ENCODE results near the gene SLC1A4.

SLC1A4 gene

GRCh38 chr2:65054749-65055421, 65.7 kb downstream of the SLC1A4 start:
- DNase-seq (ENCODE audit: low read depth in 2 of 2) = no peak

GRCh38 chr2:65055422-65056214, 66.4 kb downstream of the SLC1A4 start:
- peak in 1 of 2 donors; percentile 45 for DNase-seq (ENCODE audit: low read depth in 2 of 2)

- DNase-seq (ENCODE audit: low read depth in 2 of 2) = peak; percentile 90 to 93
Observed at GRCh38 chr2:65056215-65057053, 67.2 kb downstream of the SLC1A4 start, which contains the start of gene CEP68. CEP68 (plus strand) TSS chr2:65056416; CDS start chr2:65069445, 13,029 bp downstream.

GRCh38 chr2:65057054-65057375, 67.8 kb downstream of the SLC1A4 start:
- no peak for DNase-seq (ENCODE audit: low read depth in 2 of 2)

GRCh38 chr2:65057391-65058052, 68.3 kb downstream of the SLC1A4 start:
- peak in 1 of 2 donors; percentile 19 for DNase-seq (ENCODE audit: low read depth in 2 of 2)

GRCh38 chr2:65059071-65059470, 69.9 kb downstream of the SLC1A4 start:
- DNase-seq (ENCODE audit: low read depth in 2 of 2) = no peak

GRCh38 chr2:65061146-65061909, 72.1 kb downstream of the SLC1A4 start:
- no peak for DNase-seq (ENCODE audit: low read depth in 2 of 2)

GRCh38 chr2:65061910-65062339, 72.7 kb downstream of the SLC1A4 start:
- DNase-seq (ENCODE audit: low read depth in 2 of 2) = no peak

- DNase-seq (ENCODE audit: low read depth in 2 of 2) = no peak
Observed at GRCh38 chr2:65062843-65063825, 73.9 kb downstream of the SLC1A4 start.

GRCh38 chr2:65064728-65065552, 75.7 kb downstream of the SLC1A4 start:
- DNase-seq (ENCODE audit: low read depth in 2 of 2) = no peak

GRCh38 chr2:65067806-65068553, 78.8 kb downstream of the SLC1A4 start:
- DNase-seq (ENCODE audit: low read depth in 2 of 2) = no peak

GRCh38 chr2:65069439-65069824, 80.2 kb downstream of the SLC1A4 start:
- DNase-seq (ENCODE audit: low read depth in 2 of 2) = no peak

- DNase-seq (ENCODE audit: low read depth in 2 of 2) = no peak
Observed at GRCh38 chr2:65070172-65070830, 81.1 kb downstream of the SLC1A4 start.

GRCh38 chr2:65070856-65071255, 81.7 kb downstream of the SLC1A4 start:
- DNase-seq (ENCODE audit: low read depth in 2 of 2) = no peak

- DNase-seq (ENCODE audit: low read depth in 2 of 2) = no peak
Observed at GRCh38 chr2:65071499-65072180, 82.4 kb downstream of the SLC1A4 start.

GRCh38 chr2:65072181-65072970, 83.2 kb downstream of the SLC1A4 start:
- no peak for DNase-seq (ENCODE audit: low read depth in 2 of 2)

All from stimulated activated CD8-positive, alpha-beta memory T cell treated with anti-CD3 and anti-CD28 coated beads, Interleukin-2, amount 100 ng/mL, for 48 hours (primary cell).